GM12865 (cell line): ENCODE data around the gene NBAS.

ENCODE experiments used
- DNase-seq: peaks from one replicate; pipeline ENCODE4 v3.0.0; 2010; ENCODE audit warnings: low read depth
- H3K4me3 ChIP-seq: 2 replicates; pipeline ENCODE4 v1.5.1; 2011; ENCODE audit warnings: mild to moderate bottlenecking, low read depth, low read length, control low read depth
- TF ChIP-seq, protein P1 (sequence below): IDR thresholded peaks from 2 replicates; pipeline ENCODE4 v1.5.1; 2011; ENCODE audit warnings: low read length, control low read depth, low read depth, inconsistent platforms; ENCODE audit not compliant: insufficient read depth; ENCODE audit errors: missing control alignments

NBAS gene

GRCh38 chr2:15605721-15606120 is 44.6 kb upstream of the NBAS start:
- DNase-seq = no peak
- H3K4me3 ChIP-seq = no peak overlapping the region
- TF ChIP-seq, protein P1, sequence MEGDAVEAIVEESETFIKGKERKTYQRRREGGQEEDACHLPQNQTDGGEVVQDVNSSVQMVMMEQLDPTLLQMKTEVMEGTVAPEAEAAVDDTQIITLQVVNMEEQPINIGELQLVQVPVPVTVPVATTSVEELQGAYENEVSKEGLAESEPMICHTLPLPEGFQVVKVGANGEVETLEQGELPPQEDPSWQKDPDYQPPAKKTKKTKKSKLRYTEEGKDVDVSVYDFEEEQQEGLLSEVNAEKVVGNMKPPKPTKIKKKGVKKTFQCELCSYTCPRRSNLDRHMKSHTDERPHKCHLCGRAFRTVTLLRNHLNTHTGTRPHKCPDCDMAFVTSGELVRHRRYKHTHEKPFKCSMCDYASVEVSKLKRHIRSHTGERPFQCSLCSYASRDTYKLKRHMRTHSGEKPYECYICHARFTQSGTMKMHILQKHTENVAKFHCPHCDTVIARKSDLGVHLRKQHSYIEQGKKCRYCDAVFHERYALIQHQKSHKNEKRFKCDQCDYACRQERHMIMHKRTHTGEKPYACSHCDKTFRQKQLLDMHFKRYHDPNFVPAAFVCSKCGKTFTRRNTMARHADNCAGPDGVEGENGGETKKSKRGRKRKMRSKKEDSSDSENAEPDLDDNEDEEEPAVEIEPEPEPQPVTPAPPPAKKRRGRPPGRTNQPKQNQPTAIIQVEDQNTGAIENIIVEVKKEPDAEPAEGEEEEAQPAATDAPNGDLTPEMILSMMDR = no peak

GRCh38 chr2:15603948-15604347 is 42.8 kb upstream of the NBAS start:
- TF ChIP-seq, protein P1 = no peak
- no peak for DNase-seq
- H3K4me3 ChIP-seq = no peak overlapping the region

DNA sequence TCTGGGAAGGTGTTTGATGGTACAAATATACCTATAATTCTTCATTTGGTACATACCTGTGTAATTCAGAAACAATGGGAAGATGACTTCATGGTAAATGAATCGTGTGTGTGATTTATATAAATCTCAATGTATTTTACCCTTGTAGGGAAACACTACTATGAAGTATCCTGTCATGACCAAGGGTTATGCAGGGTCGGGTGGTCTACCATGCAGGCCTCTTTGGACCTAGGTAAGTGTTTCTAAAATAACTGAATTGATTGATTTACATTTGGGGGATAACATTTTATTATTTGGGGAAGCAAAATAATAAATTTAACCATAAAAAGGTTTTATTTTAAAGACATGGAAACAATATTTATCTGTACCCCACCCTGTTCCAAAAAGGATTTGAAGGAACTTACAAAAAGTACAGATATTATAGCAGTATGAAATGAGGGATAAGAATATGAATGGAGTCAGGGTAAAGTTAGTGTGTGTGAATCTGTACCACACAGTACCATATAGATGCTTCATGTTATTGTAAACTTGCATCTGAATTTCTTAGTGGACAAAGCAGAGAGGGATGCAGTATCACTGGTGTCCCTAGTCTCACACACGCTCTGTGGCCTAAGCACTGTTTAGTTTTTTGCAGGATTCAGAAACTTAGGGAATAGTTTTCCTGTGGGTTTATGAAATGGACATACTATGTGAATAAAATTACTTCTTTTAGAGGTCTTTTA is 42.1 kb upstream of the NBAS start:
- TF ChIP-seq, protein P1 = no peak
- no peak overlapping the region for H3K4me3 ChIP-seq
- DNase-seq = no peak

DNA sequence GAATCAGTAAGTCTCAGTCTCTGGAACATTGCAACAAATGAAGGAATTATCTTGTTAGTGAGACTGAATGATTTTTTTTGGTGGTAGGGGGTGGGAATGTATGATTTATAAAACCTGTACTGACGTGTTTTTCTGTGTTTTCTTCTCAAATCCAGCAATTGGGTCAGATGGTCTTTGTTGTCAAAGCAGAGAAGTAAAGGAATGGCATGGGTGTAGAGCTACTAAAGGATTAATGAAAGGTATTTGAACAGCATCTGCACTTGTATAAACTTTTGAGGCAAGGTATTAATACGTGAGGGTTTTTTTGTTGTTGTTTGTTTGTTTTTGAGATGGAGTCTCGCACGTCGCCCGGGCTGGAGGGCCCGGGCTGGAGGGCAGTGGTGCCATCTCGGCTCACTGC is 41.3 kb upstream of the NBAS start:
- TF ChIP-seq, protein P1 = no peak
- no peak for DNase-seq
- H3K4me3 ChIP-seq = no peak overlapping the region

GRCh38 chr2:15601681-15602080 is 40.5 kb upstream of the NBAS start:
- H3K4me3 ChIP-seq = no peak overlapping the region
- DNase-seq = no peak
- TF ChIP-seq, protein P1 = no peak

GRCh38 chr2:15599994-15600393 is 38.9 kb upstream of the NBAS start:
- no peak for DNase-seq
- H3K4me3 ChIP-seq = no peak overlapping the region
- TF ChIP-seq, protein P1 = no peak

- DNase-seq = no peak
- TF ChIP-seq, protein P1 = no peak
- H3K4me3 ChIP-seq = no peak overlapping the region
These were observed 35.8 kb upstream of the NBAS start for GRCh38 chr2:15596968-15597367.
